Adipose tissue (tissue), 3 donors: ENCODE data around the gene PTCH2. TPM values are rescaled to one million over a fixed set of nuclear protein-coding genes. Genes with fewer than 3 reads are reported as not detected.
"Not testable (repeated sequence)": the region's sequence is repeated elsewhere in the genome, so short reads cannot be mapped to it uniquely, and the experiment has no call there.

Experiments
- H3K27ac ChIP-seq: one replicate; pipeline ENCODE4 v1.5.1; 2013; ENCODE audit warnings: low read depth, low read length
- WGBS, 3 donors: extraction: QIAGEN DNeasy Blood & Tissue Kit; methylation state at CpG; one replicate each; pipeline ENCODE4 v1.1.7; 2013; 5-methylcytosine and 5-hydroxymethylcytosine counted together
- polyA plus RNA-seq, 3 donors: library from polyadenylated mRNA; stranded (reverse); fragments of 200-250 nt; gene quantifications; one replicate each; pipeline ENCODE4 v1.2.3, GENCODE V29; 2013
- donor health status: healthy with polysubstance abuse.
- donor health status: Bipolar disorder and iron deficiency.
- donor health status: healthy.

PTCH2 gene
- polyA plus RNA-seq, 3 donors: 0.26 to 0.56 (median 0.37) TPM

GRCh38 chr1:44808063-44808937 lies 34.8 kb downstream of the PTCH2 start, which contains the start of gene BTBD19:
Gene BTBD19 (plus strand): TSS chr1:44808523. CDS start chr1:44808821, 298 bp downstream.
- peak within 1 kb of the TSS; percentile 97 for H3K27ac ChIP-seq
- 9 to 25% (median 12%) methylated on average over 23 of the region's 23 CpGs for WGBS, 3 donors

GRCh38 chr1:44807364-44808062 lies 35.5 kb downstream of the PTCH2 start:
- 0 to 7% (median 0%) methylated on average over 16 of the region's 16 CpGs for WGBS, 3 donors
- H3K27ac ChIP-seq: peak overlapping the region; percentile 97

- 30 to 59% (median 37%) methylated on average over 7 of the region's 7 CpGs for WGBS, 3 donors
- H3K27ac ChIP-seq: peak within 1 kb of the TSS; percentile 97
Measured at GRCh38 chr1:44806704-44807363, 36.2 kb downstream of the PTCH2 start, which contains the start of gene DYNLT4. Gene DYNLT4 (minus strand): TSS chr1:44807351. CDS start chr1:44806668, 683 bp downstream.

- H3K27ac ChIP-seq: peak overlapping the region; percentile 97
- WGBS, 3 donors: 90 to 95% (median 91%) methylated on average over 53 to 70 of the region's 70 CpGs
Measured at GRCh38 chr1:44806025-44806703, 36.9 kb downstream of the PTCH2 start.

GRCh38 chr1:44805311-44806024 lies 37.6 kb downstream of the PTCH2 start:
- WGBS, 3 donors: 90 to 93% (median 92%) methylated on average over 20 of the region's 20 CpGs
- no peak overlapping the region for H3K27ac ChIP-seq

- 88% methylated on average over 13 of the region's 13 CpGs for WGBS, 3 donors
- no peak overlapping the region for H3K27ac ChIP-seq
Measured at GRCh38 chr1:44803312-44804095, 39.5 kb downstream of the PTCH2 start.

- no peak overlapping the region for H3K27ac ChIP-seq
- WGBS, 3 donors: 89 to 93% (median 89%) methylated on average over 9 of the region's 9 CpGs
Measured at GRCh38 chr1:44803062-44803311, 40.1 kb downstream of the PTCH2 start.

GRCh38 chr1:44802306-44803061 lies 40.6 kb downstream of the PTCH2 start:
- no peak overlapping the region for H3K27ac ChIP-seq
- 80 to 92% (median 89%) methylated on average over 11 to 13 of the region's 13 CpGs for WGBS, 3 donors

- H3K27ac ChIP-seq: no peak overlapping the region
- WGBS, 3 donors: 43 to 79% (median 47%) methylated on average over 13 of the region's 13 CpGs
Measured at GRCh38 chr1:44801491-44802305, 41.4 kb downstream of the PTCH2 start.

- 0 to 1% (median 0%) methylated on average over 26 to 79 of the region's 79 CpGs for WGBS, 3 donors
Measured at GRCh38 chr1:44799770-44800584, 43.1 kb downstream of the PTCH2 start, which contains the start of gene PLK3. Gene PLK3 (plus strand): TSS chr1:44800377. CDS start chr1:44800464, 87 bp downstream.

GRCh38 chr1:44798481-44799365 lies 44.3 kb downstream of the PTCH2 start:
- WGBS, 3 donors: 82 to 90% (median 89%) methylated on average over 10 of the region's 10 CpGs
- no peak overlapping the region for H3K27ac ChIP-seq

More at GRCh38 chr1:44799770-44800584, 43.1 kb downstream of the PTCH2 start, which contains the start of gene PLK3:
- peak within 1 kb of the TSS; percentile 87 for H3K27ac ChIP-seq

GRCh38 chr1:44797886-44798285 lies 45.2 kb downstream of the PTCH2 start:
- 81 to 91% (median 83%) methylated on average over 7 to 8 of the region's 8 CpGs for WGBS, 3 donors
- H3K27ac ChIP-seq: not testable (repeated sequence)

GRCh38 chr1:44792736-44793502 lies 50.1 kb downstream of the PTCH2 start:
- 87 to 92% (median 88%) methylated on average over 9 of the region's 9 CpGs for WGBS, 3 donors
- no peak overlapping the region for H3K27ac ChIP-seq
